GM19351 (cell line): Measurements from ENCODE around the gene LHPP.

Experiments used
- ATAC-seq: cut with Tn5 transposase; IDR thresholded peaks from one replicate; pipeline ENCODE4 v1.9.1; 2021; ENCODE audit warnings: mild to moderate bottlenecking, moderate library complexity; ENCODE audit not compliant: unreplicated experiment

Gene LHPP

DNA sequence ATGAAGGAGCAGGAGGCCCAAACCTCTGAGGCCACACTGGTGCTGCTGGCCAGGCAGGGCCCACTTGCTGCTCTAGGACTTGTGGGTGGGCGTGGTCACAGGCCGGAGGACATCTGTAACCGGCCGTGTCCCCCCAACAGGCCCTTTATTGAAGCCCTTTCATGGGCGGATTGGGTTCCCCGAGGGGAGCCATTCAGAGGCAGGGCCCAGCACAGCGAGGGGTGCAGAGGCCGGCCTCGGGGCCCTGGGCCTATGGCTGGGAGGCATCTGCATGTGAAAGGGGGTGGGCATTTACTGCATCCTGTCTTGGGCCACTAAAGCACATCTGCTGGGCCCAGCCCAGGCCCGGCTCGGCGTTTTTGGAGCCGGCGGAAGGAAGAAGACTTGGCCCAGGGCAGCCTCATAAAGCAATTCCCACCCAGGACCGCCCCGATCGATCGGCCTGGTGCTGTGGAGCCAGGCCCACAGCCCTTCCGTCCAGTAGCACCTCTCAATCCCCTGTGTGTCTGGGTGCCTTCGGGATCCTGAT lies 8.4 kb downstream of the LHPP start:
- no peak for ATAC-seq

GRCh38 chr10:124470544-124471434 lies 9.2 kb downstream of the LHPP start:
- ATAC-seq = no peak

DNA sequence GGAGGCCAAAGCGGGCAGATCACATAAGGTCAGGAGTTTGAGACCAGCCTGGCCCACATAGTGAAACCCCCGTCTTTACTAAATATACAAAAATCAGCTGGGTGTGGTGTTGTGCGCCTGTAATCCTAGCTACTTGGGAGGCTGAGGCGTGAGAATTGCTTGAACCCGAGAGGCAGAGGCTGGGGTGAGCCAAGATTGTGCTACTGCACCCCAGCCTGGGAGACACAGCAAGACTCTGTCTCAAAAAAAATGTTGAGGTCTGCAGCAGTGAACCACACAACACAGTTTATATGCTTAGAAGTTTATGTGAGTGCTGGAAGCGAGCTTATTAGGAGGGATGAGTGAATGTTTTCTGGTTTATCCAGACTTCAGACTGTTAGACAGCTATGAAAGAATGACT lies 10.4 kb downstream of the LHPP start:
- no peak for ATAC-seq

- ATAC-seq = no peak
These were observed 11.4 kb downstream of the LHPP start for GRCh38 chr10:124473070-124473469.

- no peak for ATAC-seq
These were observed 13.0 kb downstream of the LHPP start for GRCh38 chr10:124474514-124475070.

- no peak for ATAC-seq
These were observed 14.6 kb downstream of the LHPP start for GRCh38 chr10:124476043-124476725.

DNA sequence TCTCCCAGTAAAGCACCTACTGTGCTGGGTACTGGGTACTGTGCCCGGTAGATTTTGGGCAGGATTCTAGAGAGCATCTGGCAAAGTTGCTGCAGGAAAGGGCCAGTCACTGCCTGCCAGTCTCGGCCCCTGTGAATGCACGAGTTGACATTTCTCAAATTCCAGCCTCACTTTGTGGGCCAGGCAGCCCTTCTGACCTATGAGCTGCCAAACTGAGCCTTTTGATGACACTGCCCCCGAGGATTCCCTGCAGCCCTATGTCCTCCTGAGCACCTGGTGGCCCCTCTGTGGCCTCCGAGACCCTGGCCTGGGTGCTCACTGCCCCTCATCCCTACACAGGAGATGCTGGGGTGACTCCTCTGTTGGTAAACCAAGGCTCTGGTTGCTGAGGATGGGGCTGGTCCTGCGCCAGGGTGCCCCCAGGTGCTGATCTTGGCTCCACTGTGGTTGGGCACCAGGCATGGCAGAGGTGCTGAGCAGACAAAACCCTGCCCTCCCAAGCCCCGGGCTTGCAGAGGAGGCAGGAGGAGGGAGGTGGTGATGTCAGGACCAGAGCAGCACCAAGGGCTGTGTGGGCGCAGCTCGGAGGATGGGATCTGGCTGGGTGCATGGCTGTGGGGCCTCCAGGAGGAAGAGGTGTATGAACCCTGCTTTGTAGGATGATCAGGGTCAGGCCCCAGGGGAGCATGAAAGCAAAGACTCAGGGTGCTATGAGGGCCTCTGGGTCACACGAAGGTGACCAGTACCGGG lies 16.2 kb downstream of the LHPP start:
- ATAC-seq = no peak

GRCh38 chr10:124478515-124478914 lies 16.9 kb downstream of the LHPP start:
- no peak for ATAC-seq

- ATAC-seq = no peak
These were observed 19.2 kb downstream of the LHPP start for GRCh38 chr10:124480860-124481259.

DNA sequence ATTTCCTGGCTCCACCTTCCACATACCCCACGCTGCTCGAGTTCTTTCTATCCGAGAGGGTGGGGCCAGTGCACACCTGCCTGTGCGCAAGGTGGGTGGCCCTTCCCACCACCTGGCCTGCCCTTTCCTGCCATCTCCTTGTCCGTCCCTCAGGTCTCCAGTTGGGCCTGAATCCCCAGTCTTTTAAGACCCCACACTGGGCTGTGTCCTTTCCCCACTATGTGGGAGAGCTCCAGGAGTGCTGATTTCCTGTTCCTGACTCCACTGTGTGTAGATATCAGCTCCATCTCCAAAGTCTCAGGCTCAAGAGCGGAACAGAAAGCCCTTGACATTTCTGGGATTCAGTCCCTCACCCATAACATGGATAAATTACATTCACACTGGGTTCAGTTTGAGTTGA lies 20.1 kb downstream of the LHPP start:
- ATAC-seq = no peak

GRCh38 chr10:124482236-124482800 lies 20.7 kb downstream of the LHPP start:
- no peak for ATAC-seq

DNA sequence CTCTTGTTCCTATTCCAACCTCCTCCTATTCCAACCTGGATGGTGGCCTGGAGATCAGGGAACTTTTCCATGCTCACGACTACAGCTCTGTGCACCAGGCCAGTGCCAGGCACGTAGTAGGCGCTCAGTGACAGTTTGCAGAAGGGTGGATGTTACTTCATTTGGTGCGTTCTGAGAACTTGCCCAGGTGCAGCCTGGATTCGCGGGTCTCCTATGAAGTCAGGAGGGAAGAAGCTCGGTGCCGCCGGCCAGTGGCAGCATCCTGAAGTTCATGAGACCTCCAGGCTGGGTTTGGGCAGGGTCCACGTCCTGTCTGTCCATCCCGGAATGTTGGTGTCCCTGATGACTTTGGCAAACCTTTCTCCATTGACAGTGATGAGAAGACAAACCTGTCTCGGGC lies 21.3 kb downstream of the LHPP start:
- ATAC-seq = no peak

DNA sequence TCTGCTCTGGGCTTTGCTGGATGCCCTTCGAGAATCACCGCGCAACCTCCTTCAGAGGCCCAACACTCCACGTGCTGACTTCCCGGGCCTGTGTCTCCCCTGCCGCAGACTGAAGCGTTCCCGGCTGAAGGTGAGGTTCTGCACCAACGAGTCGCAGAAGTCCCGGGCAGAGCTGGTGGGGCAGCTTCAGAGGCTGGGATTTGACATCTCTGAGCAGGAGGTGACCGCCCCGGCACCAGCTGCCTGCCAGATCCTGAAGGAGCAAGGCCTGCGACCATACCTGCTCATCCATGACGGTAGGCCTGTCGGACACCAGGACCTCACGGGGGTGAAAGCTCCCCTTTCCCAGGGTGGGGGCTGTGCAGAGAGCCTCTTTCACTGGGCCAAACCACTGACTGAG lies 22.4 kb downstream of the LHPP start:
- no peak for ATAC-seq

DNA sequence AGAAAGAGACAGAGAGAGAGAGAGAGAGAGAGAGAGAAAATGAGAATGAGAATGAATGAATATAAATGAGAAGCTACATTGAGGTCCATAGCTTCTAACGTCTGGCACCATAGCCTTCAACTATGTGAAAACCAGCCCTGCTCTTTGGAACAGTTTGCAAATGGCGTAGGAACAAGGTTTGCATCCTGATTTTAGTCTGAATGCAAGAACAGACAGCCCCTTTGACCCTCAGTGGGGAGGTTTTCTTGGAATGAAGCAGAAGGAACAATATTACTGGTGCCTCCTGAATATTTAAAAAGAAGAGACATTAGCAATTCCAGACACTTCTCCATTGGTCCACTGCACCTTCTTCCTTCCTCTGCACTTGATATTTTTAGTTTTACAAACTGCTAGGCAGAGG lies 23.0 kb downstream of the LHPP start:
- no peak for ATAC-seq

GRCh38 chr10:124486635-124487034 lies 25.0 kb downstream of the LHPP start:
- ATAC-seq = no peak

GRCh38 chr10:124491105-124491504 lies 29.5 kb downstream of the LHPP start:
- ATAC-seq = no peak

DNA sequence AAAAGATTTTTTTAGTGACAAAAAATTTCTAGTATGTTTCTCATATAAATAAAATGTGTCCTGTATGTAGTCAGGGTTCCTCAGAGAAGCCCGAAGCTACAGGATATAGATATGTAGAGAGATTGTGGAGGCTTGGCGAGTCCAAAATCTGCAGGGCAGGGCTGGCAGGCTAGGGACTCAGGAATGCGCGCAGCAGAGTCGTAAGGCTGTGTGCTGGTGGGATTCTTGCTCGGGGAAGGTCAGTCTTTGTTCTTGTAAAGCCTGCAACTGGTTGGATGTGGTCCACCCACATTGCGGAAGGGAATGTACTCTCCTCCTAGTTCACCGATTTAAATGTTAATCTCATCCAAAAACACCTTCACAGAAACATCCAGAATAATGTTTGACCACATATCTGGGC lies 30.6 kb downstream of the LHPP start:
- no peak for ATAC-seq

DNA sequence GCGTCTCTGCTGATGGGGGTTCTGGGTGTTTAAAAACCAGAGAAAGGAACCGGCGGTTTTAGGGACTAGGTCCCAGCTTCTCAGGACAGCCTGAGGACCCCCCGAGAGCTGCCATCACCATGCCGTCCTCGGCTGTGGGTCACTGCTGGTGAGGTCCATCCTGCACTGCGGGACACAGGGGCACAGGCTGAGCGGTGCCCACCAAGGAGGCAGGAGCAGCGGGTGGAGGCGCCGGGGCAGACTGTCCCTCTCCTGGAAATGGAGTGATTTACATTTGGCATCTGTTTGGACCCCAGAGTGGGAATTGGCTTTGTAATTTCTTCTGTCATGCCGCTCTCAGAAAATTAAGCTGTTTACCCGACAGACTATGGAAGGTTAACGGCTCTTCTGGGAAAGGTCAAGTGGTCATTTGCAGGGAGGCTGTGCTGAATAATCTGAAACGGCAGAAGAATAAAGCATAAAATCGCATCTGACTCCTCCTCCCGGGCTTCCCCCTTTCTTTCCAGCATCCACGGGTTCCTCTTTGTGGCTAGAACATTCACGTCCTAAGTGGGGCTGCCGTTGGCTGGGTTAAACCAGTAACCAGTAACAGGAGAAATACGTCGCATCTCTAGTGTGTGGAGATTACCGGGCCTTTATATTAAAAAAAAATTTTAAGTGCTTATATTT lies 31.7 kb downstream of the LHPP start:
- ATAC-seq = no peak

GRCh38 chr10:124494046-124494807 lies 32.6 kb downstream of the LHPP start:
- ATAC-seq = no peak
